Stimulated activated CD4-positive, alpha-beta T cell treated with anti-CD3 and anti-CD28 coated beads, Interleukin-4, amount 100 ng/mL, for 4 hours (primary cell): ENCODE results near the gene CCDC187.

ENCODE experiments used
- DNase-seq, 2 experiments: peaks; one replicate each; pipeline ENCODE4 v3.0.0-alpha.2; 2020

Gene CCDC187

GRCh38 chr9:136311051-136312008 is 7.4 kb upstream of the CCDC187 start:
- no peak for DNase-seq

GRCh38 chr9:136310273-136311030 is 6.6 kb upstream of the CCDC187 start:
- DNase-seq = no peak

- DNase-seq = no peak
Observed at GRCh38 chr9:136309806-136310220, 5.9 kb upstream of the CCDC187 start.

GRCh38 chr9:136309101-136309801 is 5.4 kb upstream of the CCDC187 start:
- DNase-seq = no peak

GRCh38 chr9:136308702-136309053 is 4.8 kb upstream of the CCDC187 start:
- DNase-seq = no peak

GRCh38 chr9:136308006-136308701 is 4.3 kb upstream of the CCDC187 start:
- DNase-seq = no peak

GRCh38 chr9:136307215-136307750 is 3.4 kb upstream of the CCDC187 start:
- DNase-seq = no peak

GRCh38 chr9:136306211-136307208 is 2.6 kb upstream of the CCDC187 start:
- DNase-seq = no peak

GRCh38 chr9:136305804-136306203 is 1.9 kb upstream of the CCDC187 start:
- no peak for DNase-seq

- no peak for DNase-seq
Observed at GRCh38 chr9:136304981-136305380, 1.1 kb upstream of the CCDC187 start.

- DNase-seq = no peak
Observed at GRCh38 chr9:136304456-136304855, 562 bp upstream of the CCDC187 start.

GRCh38 chr9:136303066-136303824 is 649 bp downstream of the CCDC187 start:
- no peak for DNase-seq

- no peak for DNase-seq
Observed at GRCh38 chr9:136302527-136302926, 1.4 kb downstream of the CCDC187 start.

GRCh38 chr9:136300866-136301265 is 3.0 kb downstream of the CCDC187 start:
- DNase-seq = no peak

- DNase-seq = no peak
Observed at GRCh38 chr9:136300016-136300545, 3.8 kb downstream of the CCDC187 start.

GRCh38 chr9:136299541-136299940 is 4.4 kb downstream of the CCDC187 start:
- DNase-seq = no peak

GRCh38 chr9:136299116-136299515 is 4.8 kb downstream of the CCDC187 start:
- DNase-seq = no peak

GRCh38 chr9:136297766-136298735 is 5.8 kb downstream of the CCDC187 start:
- DNase-seq = no peak
